ENCODE results near the gene SPRYD3.

Gene SPRYD3

DNA sequence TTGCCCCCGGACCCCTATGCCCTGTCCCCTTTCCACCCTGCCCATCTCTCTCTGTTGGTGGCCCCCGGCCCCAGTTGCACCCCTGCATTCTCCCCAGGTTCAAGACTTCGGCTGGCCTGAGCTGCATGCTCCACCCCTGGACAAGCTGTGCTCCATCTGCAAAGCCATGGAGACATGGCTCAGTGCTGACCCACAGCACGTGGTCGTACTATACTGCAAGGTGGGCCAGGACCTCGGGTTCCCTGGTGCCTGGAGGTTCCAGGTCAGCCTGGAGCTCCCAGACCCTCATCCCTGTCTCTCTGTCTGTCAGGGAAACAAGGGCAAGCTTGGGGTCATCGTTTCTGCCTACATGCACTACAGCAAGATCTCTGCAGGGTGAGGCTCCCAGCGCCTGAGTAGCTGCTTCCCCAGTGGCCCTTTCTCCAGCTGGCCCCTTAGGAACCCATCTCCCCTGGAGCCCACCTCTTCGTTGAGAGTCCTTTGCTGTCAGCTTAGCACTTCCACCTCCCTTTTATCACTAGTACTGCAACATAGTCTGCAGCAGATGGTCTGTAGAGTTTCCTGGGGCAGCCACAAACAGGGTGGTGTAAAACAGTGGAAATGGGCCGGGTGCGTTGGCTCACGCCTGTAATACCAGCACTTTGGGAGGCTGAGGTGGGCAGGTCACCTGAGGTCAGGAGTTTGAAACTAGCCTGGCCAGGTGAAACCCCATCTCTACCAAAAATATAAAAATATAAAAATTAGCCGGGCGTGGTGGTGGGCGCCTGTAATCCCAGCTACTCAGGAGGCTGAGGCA is 23.5 kb downstream of the SPRYD3 start:
- TF ChIP-seq GATA3 (IDR thresholded peaks at IDR 0.05; ENCODE audit: low read depth, low read length) (no peak), GATA2 (IDR thresholded peaks at IDR 0.05; ENCODE audit: low read depth, low read length) (no peak)

DNA sequence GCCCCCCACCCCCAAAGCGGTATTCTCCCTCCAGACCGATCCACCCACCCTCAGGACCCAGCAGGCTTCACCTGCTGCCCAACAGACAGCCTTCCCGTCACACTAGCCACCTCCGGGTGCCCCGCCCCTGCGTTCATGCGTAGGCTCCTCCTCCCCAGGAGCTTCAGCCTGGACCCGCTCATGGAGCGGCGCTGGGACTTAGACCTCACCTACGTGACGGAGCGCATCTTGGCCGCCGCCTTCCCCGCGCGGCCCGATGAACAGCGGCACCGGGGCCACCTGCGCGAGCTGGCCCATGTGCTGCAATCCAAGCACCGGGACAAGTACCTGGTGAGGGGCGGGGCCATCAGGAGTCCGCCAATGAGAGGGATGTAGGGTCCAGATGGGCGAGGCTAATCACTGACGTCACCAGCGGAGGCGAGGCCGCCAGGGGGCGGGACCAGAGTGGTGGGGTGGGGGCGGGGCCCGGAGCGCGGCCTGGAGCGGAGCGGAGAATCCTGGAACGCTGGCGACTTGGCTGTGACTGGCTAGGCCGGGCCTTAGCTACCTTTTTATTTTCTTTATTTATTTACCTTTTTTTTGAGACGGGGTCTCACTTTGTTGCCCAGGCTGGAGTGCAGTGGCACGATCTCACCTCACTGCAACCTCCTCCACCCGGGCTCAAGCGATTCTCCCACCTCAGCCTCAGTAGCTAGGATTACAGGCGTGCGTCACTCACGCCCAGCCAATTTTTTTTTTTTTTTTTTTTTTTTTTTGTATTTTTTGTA is 24.9 kb downstream of the SPRYD3 start:
- no peak for TF ChIP-seq GATA2 (IDR thresholded peaks at IDR 0.05; ENCODE audit: low read depth, low read length)
- TF ChIP-seq GATA3 (IDR thresholded peaks at IDR 0.05; ENCODE audit: low read depth, low read length), result no peak

DNA sequence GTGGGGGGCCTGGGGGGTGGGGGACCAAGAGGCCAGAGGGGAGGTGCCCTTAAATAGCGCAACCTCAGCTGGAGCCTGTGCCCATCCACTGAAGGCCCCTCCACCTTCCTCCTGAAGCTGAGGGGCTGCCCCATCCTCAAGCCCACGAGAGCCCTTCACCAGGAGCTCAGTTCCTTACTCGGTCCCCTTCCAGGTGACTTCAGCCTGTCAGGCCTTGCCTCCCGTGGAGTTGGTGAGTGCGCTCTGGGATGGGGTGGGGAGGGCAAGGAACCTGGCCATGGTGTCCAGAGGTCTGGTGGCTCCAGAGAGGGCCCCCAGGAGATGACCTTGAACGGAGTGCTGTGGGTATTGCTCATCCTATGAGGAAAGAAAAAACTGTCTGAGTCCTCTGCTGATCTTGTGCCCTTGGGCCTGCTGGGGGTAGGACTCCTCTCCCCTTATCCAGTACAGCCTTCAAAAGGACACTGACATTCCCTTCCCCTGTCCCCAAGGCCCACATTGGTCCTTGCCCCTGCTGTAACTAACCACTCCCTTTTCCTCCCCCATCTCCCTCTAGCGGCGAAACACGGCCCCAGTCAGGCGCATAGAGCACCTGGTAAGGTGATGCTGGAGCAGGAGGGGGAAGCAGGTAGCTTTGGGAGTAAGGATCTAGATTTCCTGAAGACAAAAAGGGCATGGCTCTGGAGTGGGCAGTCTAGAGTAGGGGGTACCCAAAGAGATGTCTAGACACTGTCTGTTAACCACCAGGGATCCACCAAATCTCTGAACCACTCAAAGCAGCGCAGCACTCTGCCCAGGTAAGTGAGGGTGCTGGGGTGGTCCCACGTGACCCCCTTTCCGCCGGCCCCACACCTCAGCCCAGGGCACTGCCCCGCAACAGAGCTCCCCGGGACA is 25.7 kb downstream of the SPRYD3 start:
- TF ChIP-seq GATA2 (IDR thresholded peaks at IDR 0.05; ENCODE audit: low read depth, low read length) (no peak), GATA3 (IDR thresholded peaks at IDR 0.05; ENCODE audit: low read depth, low read length) (no peak)

DNA sequence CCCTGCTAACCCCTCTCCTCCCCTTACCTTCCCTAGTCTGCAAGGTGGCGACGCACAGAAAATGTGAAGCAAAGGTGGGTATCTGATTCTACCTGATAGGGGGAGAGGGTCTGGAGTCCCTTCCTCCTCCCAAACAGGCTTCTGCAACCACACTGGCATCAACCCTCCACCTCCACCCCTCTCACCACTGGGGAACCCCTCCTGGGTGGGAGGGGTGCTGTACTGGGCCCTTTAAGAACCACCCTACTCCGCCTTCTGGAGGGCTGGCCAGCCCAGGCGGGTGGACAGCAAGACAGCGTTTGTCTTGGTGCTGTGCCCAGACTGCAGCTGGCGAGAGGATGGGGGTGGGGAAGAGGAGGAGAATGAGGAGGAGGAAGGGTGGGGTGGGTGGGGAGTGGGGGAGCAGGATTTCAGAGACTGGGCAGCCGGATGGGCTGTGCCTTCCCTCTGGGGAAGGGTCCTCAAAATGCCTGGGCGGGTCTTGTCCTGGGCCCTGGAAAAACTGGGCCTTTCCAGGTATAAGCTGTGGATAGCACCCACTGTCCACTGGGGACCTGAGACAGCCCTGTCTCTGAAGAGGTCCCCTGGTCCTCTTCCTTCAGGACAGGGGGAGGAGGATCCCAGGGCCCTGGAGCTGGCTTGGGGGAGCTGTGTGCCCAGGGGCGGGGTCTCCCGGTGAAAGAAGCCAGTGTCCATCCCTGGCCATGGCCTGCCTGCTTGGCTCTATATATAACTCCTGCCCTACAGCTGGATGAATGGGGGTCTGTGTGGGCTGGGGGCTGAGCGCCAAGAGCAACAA is 26.6 kb downstream of the SPRYD3 start:
- TF ChIP-seq GATA2 (IDR thresholded peaks at IDR 0.05; ENCODE audit: low read depth, low read length), result no peak
- TF ChIP-seq GATA3 (IDR thresholded peaks at IDR 0.05; ENCODE audit: low read depth, low read length), result no peak

DNA sequence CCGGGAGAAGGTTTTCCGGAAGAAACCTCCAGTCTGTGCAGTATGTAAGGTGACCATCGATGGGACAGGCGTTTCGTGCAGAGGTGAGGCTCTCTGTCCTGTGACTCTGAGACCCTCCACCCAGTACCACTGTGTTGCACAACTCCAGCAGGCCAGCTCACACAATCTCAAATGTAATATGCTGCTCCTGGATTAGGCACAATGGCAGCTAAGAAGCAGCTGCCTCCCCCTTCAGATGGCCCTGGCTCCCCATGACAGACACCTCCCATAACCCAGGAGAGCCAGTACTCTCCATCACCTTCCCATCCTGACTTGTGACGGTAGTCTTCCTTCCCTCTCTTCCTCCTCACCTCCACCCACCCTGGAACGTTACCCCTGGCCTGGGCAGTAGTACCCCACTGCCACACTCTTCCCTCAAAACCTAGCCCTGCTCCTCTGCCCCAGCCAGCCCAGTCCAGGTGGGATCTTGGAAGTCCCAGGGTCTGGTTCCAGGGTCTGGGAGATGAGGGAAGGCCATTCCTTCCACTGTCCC is 27.2 kb downstream of the SPRYD3 start:
- TF ChIP-seq GATA3 (IDR thresholded peaks at IDR 0.05; ENCODE audit: low read depth, low read length) (no peak), GATA2 (IDR thresholded peaks at IDR 0.05; ENCODE audit: low read depth, low read length) (no peak)

DNA sequence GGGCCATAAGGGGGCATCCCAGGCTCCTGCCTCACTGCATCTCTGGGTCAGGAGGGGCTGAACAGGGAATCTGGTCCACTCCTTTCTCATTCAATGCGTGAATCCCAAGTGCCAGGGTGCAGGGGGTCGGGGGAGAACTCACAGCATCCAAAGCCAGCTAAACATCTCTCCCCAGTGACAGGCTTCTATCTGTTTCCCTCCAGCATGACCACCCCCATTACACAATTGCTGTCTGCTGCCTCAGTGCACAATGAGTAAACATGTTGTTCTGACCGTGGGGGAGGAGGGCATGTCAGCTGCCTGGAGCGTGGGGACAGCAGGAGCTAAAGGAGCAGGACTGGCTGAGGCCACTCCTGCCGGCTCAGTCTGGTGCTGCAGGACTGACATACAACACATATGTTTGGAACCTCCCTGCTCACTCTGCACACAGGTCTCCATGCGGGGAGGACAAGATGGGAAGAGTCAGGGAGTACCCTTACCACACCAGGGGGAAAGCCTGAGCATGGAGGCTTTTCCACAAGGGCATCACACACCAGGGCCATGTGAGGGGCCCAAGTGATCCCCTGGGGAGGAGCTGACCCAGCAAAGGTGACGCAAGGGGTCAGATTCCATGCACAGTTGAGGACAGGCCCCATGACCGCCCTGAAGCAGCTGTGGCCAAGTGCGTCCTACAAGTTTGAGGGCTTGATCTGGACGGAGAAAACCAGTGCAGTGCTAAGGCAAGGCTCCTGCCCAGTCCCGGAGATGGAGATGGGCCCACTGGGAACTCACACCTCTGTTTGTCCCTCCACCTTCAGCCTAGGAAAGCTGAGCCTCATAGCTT is 27.9 kb downstream of the SPRYD3 start:
- TF ChIP-seq GATA2 (IDR thresholded peaks at IDR 0.05; ENCODE audit: low read depth, low read length), result no peak
- TF ChIP-seq GATA3 (IDR thresholded peaks at IDR 0.05; ENCODE audit: low read depth, low read length), result no peak

DNA sequence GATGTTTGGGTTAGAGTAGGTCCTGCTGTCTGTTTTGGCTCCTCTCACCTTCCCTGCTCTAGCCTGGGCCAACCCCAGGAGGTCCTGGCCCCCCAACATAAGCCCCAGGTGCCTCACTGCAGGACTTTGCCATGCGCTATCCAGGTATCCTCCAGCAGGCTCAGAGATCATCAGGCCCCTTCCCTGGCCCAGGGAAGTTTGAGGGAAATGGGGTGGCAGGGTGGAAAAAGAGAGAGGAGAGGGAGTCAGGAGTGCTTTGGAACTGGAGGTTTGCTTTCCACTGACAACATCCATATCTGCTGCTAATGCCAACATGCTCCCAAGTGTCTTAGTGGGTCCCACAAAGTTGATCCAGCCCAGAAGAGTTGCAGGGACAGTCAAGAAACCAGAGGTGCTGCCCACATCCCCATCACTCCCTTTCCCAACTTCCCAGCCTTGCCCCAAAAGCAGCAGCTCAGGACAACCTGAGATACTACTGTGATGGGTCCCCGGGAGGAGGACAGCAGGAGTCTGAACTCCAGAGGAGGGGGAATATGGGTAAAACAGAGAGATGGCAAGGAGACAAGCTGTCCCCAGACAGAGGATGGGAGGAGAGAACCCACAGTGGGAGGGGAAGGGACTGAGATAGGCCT is 28.6 kb downstream of the SPRYD3 start:
- TF ChIP-seq GATA3 (IDR thresholded peaks at IDR 0.05; ENCODE audit: low read depth, low read length) (no peak), GATA2 (IDR thresholded peaks at IDR 0.05; ENCODE audit: low read depth, low read length) (no peak)

DNA sequence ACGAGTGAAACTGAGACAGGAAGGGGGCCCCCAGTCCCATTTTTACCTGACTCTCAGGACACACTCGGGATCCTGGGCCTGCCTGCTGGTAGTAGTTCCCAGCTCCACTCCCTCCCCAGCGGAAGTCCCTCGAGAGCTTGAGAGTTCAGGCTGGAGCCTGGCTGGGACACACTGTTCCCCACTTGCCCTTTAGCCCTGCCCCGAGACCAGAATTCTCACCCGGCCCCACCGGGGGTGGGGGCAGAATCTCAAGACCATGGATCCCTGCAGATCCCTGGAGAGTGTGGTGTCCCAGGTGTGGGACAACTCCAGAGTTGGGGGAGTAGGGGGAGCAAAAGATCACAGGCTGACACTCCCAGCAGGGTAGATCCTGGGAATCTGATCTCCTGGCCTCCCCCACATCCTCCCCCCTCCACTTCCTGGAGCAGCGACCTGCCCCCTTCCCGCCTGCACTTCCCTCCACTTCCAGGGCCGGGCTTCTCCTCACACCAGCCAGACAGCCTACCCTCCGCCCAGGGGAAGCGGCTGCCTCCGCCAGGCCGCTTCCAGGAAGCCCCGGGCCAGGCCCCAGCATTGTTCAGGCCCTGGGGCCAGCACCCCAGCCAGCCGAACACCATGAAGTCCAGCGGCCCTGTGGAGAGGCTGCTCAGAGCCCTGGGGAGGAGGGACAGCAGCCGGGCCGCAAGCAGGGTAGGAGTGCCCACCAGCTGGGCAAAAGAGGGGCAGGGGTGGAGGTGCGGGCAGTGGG is 29.4 kb downstream of the SPRYD3 start, which contains the start of gene TNS2:
Gene TNS2, plus strand, starts transcription at position 495 of the 748 bp plus-strand sequence. Its CDS starts 121 bp downstream, at position 616.
- TF ChIP-seq GATA3 (IDR thresholded peaks at IDR 0.05; ENCODE audit: low read depth, low read length) (no peak), GATA2 (IDR thresholded peaks at IDR 0.05; ENCODE audit: low read depth, low read length) (no peak)

DNA sequence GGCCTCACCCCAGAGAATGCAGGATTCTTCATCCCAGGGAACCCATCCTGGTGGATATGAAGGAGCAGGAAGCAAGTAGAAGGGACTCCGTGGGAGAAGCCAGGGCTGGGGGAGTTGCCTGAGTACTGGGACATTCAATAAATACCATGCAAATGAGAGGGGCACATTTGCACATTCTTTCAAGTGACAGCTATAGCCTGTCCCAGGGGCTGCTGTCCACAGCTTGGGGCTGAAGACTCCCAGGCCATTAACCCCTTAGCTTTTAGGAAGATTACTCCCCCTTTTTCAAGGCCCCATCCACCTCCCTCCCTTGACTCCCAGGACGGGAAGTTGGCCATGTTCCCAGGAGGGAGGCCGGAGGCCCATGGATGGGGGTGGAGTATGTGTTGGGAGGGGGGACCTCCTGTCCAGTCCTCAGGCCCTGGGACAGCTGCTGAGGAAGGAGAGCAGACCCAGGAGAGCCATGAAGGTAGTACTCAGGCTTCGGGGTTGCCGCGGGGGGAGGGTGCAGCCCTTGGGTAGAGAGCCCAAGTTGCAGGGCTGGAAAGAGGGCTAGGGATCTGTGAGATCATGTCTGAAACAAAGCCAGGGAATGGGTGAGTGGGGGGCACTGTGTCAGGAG is 30.3 kb downstream of the SPRYD3 start:
- TF ChIP-seq GATA3 (IDR thresholded peaks at IDR 0.05; ENCODE audit: low read depth, low read length), result no peak
- TF ChIP-seq GATA2 (IDR thresholded peaks at IDR 0.05; ENCODE audit: low read depth, low read length), result no peak

DNA sequence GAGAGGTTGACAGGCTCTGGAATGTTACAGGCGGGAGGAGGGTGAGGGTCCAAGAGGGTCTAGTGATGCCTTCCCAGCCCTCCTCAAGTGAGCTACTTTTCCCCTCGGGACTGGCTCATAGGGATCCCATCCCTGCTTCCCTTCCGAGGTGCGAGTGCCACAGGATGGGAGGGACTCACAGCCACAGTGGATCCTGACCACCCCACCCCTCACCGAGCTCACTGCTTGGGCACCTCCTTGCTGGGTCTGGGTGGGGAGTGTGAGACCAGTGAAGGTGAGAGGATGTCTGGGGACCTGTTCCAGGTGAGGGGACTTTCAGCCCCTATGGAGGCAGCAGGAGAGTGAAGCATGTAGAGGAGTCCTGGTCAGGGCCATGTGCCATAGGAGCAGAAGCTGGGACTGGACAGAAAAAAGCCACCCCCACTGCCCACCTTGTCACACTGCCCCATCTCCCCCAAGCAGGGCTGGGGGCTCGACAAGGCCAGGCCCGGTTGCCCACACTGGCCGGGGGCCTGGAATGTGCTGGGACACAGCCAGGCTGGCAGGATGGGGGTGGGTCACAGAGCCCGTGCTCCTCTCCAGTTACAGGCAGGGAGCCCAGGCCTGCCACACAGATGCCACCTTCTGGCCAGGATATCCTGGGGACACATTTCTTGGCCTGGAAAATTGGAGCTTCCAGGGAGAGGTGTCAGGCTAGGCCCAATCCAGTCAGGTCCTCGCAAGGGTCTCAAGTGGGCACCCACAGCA is 31.0 kb downstream of the SPRYD3 start:
- no peak for TF ChIP-seq GATA3 (IDR thresholded peaks at IDR 0.05; ENCODE audit: low read depth, low read length)
- TF ChIP-seq GATA2 (IDR thresholded peaks at IDR 0.05; ENCODE audit: low read depth, low read length), result no peak
